Ishikawa (cell line): ENCODE data around the gene ASAP2.

Experiments
- CEBPB ChIP-seq: IDR thresholded peaks from 2 replicates; pipeline ENCODE4 v1.6.1; 2012
- CREB1 ChIP-seq: IDR thresholded peaks from 2 replicates; pipeline ENCODE4 v1.6.1; 2012; ENCODE audit warnings: low read depth
- EGR1 ChIP-seq: IDR thresholded peaks from 2 replicates; pipeline ENCODE4 v1.6.1; 2012
- EP300 ChIP-seq: IDR thresholded peaks from 2 replicates; pipeline ENCODE4 v1.6.1; 2012; ENCODE audit warnings: borderline replicate concordance
- FOXM1 ChIP-seq: IDR thresholded peaks from 2 replicates; pipeline ENCODE4 v1.6.1; 2012; ENCODE audit warnings: low read depth, borderline replicate concordance
- MAX ChIP-seq: IDR thresholded peaks from 2 replicates; pipeline ENCODE4 v1.6.1; 2012
- NFIC ChIP-seq: IDR thresholded peaks from 2 replicates; pipeline ENCODE4 v1.6.1; 2012
- RAD21 ChIP-seq: IDR thresholded peaks from 2 replicates; pipeline ENCODE4 v1.6.1; 2012; ENCODE audit warnings: low read depth
- REST ChIP-seq: IDR thresholded peaks from 2 replicates; pipeline ENCODE4 v1.6.1; 2012; ENCODE audit warnings: low read depth, mild to moderate bottlenecking
- TAF1 ChIP-seq: IDR thresholded peaks from 2 replicates; pipeline ENCODE4 v1.6.1; 2012; ENCODE audit warnings: low read depth, mild to moderate bottlenecking
- TCF12 ChIP-seq: IDR thresholded peaks from 2 replicates; pipeline ENCODE4 v1.6.1; 2012; ENCODE audit warnings: low read depth
- TEAD4 ChIP-seq: IDR thresholded peaks from 2 replicates; pipeline ENCODE4 v1.6.1; 2012
- USF1 ChIP-seq: IDR thresholded peaks from 2 replicates; pipeline ENCODE4 v1.6.1; 2012
- YY1 ChIP-seq: IDR thresholded peaks from 2 replicates; pipeline ENCODE4 v1.6.1; 2012; ENCODE audit warnings: low read depth
- ZBTB7A ChIP-seq: IDR thresholded peaks from 2 replicates; pipeline ENCODE4 v1.6.1; 2012; ENCODE audit warnings: low read depth

ASAP2 gene

GRCh38 chr2:9299161-9300100 is 92.8 kb downstream of the ASAP2 start:
- no peak for TF ChIP-seq TCF12
- TF ChIP-seq CREB1, result no peak
- TF ChIP-seq ZBTB7A, result no peak
- TF ChIP-seq TEAD4, result no peak
- no peak for TF ChIP-seq TAF1
- TF ChIP-seq USF1, result no peak
- TF ChIP-seq EGR1, result no peak
- TF ChIP-seq FOXM1, result no peak
- no peak for TF ChIP-seq MAX
- TF ChIP-seq RAD21, result no peak
- no peak for TF ChIP-seq NFIC
- TF ChIP-seq EP300, result no peak
- TF ChIP-seq CEBPB, result no peak
- TF ChIP-seq YY1, result no peak
- no peak for TF ChIP-seq REST

GRCh38 chr2:9300214-9300613 is 93.6 kb downstream of the ASAP2 start:
- TF ChIP-seq YY1 (no peak), FOXM1 (no peak), USF1 (no peak), RAD21 (no peak)

- TF ChIP-seq NFIC (peak; percentile 72), FOXM1 (no peak), YY1 (0 out of 2 replicates have a peak, but pooled peaks have one; percentile 40), TEAD4 (peak; percentile 44; the same call in 1 of the 2 replicates), TCF12 (peak; percentile 28; the same call in 1 of the 2 replicates)
Observed at GRCh38 chr2:9300829-9301453, 94.3 kb downstream of the ASAP2 start.

GRCh38 chr2:9302755-9303154 is 96.1 kb downstream of the ASAP2 start:
- TF ChIP-seq USF1 (no peak), TAF1 (no peak), EP300 (no peak), REST (no peak), FOXM1 (no peak), NFIC (no peak), TCF12 (no peak), EGR1 (no peak), MAX (no peak), CREB1 (no peak), RAD21 (no peak), TEAD4 (no peak), YY1 (no peak), ZBTB7A (no peak), CEBPB (no peak)

GRCh38 chr2:9303528-9304225 is 97.1 kb downstream of the ASAP2 start:
- TF ChIP-seq RAD21, result no peak
- TF ChIP-seq USF1, result no peak
- no peak for TF ChIP-seq REST
- TF ChIP-seq YY1, result no peak
- no peak for TF ChIP-seq FOXM1
- TF ChIP-seq EGR1, result no peak
- no peak for TF ChIP-seq CEBPB
- no peak for TF ChIP-seq MAX
- TF ChIP-seq TCF12, result no peak
- TF ChIP-seq EP300, result no peak
- no peak for TF ChIP-seq TAF1
- TF ChIP-seq NFIC, result no peak
- TF ChIP-seq ZBTB7A, result no peak
- no peak for TF ChIP-seq CREB1
- TF ChIP-seq TEAD4, result no peak
